HG03135 (cell line): ENCODE results near the gene CD276.
"Not testable (repeated sequence)": the region's sequence is repeated elsewhere in the genome, so short reads cannot be mapped to it uniquely, and the experiment has no call there.

Experiments used
- ATAC-seq: cut with Tn5 transposase; IDR thresholded peaks from one replicate; pipeline ENCODE4 v1.9.1; 2021; ENCODE audit warnings: mild to moderate bottlenecking, moderate library complexity; ENCODE audit not compliant: unreplicated experiment

The CD276 gene

DNA sequence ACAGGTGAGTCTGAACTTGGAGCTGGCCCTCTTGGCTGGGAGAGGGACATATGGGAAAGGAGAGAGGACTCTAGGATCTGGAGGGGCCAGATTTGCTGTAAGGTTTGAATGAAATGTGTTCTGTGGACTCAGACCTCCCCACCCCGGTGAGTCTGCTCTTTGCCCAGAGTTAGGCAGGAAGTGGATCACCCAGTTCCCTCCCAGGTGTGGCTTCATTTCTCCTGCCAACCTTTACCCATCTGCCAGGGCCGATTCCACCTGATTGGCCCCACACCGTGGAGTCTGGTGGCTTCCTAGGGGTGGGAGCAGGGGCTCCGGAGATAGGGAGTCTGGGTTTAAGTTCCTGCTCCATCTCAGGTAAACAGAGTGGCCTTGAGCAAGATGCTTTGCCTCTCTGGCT lies 25.5 kb downstream of the CD276 start:
- no peak for ATAC-seq

- ATAC-seq: no peak
Measured at GRCh38 chr15:73710321-73710720, 26.1 kb downstream of the CD276 start.

DNA sequence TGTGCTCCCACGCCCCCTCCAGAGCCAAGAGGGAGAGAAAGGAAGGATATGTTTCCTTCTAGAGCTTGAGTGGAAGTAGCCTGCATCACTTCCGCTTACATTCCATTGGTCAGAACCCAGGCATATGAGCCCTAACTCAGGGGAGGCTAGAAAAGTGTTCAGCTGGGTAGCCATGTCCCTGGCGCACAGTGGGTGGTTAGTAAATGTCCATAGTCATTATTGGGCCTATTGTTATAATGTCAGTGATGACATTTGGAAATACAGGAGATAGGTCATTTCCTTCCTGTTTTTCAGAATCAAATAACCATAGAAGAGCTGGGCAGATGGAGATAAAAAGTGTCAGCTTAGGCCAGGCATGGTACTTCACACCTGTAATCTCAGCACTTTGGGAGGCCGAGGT lies 27.3 kb downstream of the CD276 start:
- no peak for ATAC-seq

DNA sequence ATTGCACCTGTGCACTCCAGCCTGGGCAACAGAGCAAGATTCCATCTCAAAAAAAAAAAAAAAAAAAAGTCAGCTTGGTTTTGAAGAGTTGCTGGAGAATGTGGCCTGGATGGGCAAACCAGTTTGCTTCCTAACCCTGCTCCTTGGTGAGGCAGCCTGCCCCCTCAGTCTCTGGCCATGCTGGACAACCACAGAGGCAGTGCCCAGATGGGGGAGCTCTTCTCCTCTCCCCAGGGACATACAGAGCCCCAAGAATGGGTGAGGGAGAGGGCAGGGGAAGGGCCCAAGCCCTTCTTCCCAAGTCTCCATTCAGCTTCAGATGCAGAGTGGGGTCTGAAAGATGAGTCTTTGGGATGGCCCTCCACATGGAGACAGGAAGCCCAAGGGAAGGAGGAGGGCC lies 27.9 kb downstream of the CD276 start:
- no peak for ATAC-seq

DNA sequence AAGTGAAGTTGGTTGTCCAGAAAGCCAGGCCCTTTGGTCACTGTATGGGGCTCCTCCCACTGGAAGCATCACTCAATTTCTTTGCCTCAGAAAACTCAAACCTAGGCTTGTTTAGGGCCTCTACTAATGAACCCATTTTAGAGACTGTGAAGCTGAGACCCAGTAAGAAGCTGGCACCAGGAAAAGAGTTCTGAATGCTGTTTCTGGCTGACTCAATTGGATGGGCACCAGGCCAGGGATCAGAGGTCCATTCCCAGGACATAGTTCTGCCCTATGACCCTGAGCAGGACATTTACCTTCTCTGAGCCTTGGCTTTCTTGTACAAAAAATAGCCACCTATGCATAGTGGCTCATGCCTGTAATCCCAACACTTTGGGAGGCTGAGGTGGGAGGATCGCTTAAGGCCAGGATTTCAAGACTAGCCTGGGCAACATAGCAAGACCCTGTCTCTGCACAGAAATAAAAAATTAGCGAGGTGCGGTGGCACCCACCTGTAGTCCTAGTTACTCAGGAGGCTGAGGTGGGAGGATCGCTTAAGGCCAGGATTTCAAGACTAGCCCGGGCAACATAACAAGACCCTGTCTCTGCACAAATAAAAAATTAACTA lies 30.6 kb downstream of the CD276 start:
- no peak for ATAC-seq

- no peak for ATAC-seq
Measured at GRCh38 chr15:73715417-73715816, 31.2 kb downstream of the CD276 start.

GRCh38 chr15:73716417-73716816 lies 32.2 kb downstream of the CD276 start:
- ATAC-seq: no peak

GRCh38 chr15:73717206-73717605 lies 33.0 kb downstream of the CD276 start:
- no peak for ATAC-seq

DNA sequence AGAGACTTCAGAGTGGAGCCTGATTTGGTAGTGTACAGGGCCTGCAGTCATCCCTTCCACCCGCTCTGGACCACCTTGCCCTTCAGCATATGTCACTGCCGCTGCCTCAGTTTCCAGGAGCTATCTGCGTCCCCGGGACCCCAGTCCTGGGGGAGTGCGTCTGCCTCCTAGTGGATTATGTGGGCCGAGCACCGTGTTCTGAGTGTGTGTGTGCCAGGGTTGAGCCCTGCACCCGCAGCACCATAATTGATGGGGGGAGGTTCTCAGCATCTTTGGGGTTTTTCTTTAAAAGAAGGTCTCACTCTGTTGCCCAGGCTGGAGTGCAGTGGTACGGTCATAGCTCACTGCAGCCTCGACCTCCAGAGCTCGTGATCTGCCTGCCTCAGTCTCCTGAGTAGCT lies 33.6 kb downstream of the CD276 start:
- ATAC-seq: no peak

DNA sequence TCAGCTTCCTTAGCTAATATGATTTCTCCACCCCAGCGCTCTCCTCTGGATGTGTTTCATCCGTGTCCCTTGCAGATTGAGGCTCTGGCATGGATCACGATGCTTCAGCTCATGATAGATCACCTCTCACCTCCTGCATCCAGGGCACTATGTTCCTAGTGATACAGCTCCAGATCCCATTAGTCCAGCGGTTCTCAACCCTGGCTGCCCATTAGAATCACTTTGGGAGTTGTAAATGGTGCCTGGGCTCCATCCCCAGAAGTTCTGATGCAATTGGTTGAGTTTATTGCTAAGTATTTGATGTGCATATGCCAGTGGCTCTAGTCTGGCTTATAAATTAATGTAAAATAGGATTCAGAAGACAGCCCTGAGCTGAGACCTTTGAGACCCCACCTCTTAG lies 34.5 kb downstream of the CD276 start:
- no peak for ATAC-seq

DNA sequence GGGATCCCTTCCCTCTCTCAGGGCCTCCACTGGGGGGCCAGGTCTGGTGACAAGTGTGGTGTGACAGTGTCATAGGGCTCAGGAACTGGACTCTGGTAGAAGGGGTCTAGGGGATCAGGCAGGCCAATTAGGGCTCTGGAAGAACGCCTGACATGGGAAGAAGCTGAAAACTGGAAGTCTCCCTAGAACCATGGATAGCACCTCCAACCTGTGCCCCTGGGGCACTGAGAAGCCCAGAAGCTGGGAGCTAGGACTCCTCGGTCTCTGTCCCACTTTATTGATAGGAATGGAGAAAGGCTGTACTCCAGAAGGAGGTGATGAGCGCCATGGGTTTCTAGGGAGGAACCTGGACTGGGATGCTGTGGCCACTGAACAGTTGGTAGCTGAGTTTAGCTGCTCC lies 38.2 kb downstream of the CD276 start:
- no peak for ATAC-seq

GRCh38 chr15:73723191-73723590 lies 39.0 kb downstream of the CD276 start:
- no peak for ATAC-seq

DNA sequence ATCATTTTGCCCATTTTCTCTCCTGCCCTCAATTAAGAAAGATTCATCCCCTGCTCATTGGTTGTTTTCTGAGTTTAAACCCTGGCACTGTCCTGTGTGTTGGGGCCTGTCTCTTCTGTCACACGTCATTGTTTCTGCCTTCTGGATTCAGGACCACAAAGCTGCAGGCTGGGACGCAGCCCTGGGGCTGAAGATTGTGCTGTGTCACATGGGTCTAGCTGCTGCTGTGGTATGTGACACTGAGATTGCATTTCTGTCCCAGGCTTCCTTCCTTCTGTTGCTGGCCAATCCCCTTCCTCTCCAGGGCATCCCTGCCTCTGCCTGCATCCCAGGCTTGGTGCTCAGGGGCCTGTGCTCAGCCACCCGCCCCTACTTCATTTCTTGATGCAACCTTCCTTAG lies 40.0 kb downstream of the CD276 start:
- no peak for ATAC-seq

DNA sequence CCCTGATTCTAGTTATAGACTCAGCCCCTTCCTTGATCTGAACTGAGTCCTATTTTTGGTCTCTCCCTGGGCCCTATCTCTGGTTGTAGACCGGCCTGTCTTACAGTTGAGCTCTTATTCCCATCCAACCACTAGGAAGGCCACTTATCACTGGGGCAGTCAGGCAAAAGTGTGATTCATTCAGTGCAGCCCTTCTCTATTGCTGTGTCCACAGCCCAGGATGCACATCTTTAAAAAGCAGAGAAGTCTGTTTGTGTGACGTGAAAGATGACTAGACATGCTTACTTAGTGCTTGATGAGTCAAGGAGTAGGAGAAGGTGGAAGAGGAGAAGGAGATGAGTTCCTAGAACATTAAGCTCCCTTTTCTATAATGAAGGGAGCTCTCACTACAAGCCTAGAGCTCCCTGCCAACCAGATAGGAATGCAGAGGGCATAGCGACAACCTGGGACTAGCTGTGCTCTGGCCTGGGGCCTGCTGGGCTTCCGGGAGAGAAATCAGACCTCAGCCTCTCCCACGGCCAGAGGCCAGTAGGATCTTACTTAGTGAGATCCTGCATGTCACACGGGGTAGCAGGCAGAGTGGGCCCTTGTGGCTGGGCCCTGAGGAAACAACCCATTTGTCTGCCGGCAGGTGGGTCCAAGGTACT lies 43.3 kb downstream of the CD276 start:
- ATAC-seq: no peak

DNA sequence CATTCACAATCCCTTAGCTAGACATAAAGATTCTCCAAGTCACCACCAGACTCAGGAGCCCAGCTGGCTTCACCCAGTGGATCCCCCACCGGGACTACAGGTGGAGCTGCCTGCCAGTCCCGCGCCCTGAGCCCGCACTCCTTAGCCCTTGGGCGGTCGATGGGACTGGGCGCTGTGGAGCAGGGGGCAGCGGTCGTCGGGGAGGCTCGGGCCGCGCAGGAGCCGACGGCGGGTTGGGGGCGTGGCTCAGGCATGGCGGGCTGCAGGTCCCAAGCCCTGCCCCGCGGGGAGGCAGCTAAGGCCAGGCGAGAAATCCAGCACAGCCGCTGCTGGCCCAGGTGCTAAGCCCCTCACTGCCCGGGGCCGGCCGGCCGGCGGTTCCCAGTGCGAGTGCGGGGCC lies 47.9 kb downstream of the CD276 start:
- ATAC-seq: not testable (repeated sequence)

- ATAC-seq: no peak
Measured at GRCh38 chr15:73732930-73733329, 48.7 kb downstream of the CD276 start.

- ATAC-seq: no peak
Measured at GRCh38 chr15:73737535-73737934, 53.4 kb downstream of the CD276 start.

- no peak for ATAC-seq
Measured at GRCh38 chr15:73740152-73741048, 56.2 kb downstream of the CD276 start.

DNA sequence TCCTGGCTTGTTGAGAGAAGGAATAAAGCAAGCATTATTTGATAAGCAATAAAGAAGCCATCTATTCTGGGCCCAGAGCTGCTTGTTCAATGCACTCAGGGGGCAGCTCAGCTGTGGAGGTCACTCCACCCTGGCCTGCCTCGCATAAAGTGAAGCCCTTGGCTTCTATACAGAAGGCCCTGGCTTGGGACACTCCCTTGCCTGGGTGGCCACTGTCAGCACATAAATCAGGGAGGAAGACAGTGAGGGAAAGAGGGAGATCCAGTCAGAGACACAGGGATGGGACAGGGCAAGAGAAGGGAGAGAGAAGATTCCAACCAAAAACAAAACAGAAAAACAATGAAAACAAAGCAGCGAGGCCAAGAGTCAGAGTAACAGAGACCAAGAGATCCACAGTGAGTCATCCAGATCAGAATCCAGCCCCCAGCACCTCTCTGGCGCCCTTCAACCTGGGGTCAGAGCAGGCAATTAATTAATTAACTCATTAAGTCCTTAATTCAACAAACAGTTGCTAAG lies 57.2 kb downstream of the CD276 start:
- ATAC-seq: no peak

- ATAC-seq: no peak
Measured at GRCh38 chr15:73744293-73744692, 60.1 kb downstream of the CD276 start.

- no peak for ATAC-seq
Measured at GRCh38 chr15:73745073-73745472, 60.9 kb downstream of the CD276 start.

GRCh38 chr15:73746261-73746660 lies 62.1 kb downstream of the CD276 start:
- ATAC-seq: no peak
